ENCODE results near the gene GPC6.

Gene GPC6

DNA sequence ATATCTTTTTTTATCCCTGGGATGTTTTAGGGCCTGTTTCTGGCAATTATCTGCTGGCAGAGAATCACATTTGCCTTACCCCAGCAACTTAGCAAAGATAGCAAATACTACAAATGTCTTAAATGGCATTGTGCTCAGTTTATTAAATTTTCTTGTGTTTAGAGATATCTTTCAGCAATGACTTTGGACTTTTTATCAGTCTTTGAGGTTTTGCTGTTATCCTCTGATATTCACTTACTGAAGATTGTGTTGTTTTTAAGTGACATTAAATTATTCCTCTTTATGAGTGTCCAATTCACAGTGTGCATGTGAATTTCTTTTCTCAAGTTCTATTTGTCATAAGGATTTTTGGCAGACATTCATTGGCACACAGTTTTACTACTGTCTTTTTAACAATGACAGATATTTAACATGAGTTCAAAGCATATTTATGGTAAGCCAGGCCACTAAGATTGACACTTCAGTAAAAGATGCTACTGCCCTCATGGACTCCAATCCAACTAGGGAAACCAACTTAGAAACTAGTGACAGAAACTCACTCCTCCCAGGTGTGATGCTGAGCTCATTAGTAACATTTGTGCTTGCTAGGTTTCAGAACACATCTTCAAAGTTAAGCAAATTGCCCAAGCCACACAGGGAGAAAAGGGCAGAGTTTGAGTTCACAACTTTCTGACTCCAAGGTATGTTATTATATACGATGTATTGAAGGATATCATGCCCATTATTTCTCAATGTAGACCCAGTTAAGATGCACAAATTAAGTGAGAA is 481.9 kb downstream of the GPC6 start:
- no peak for DNase-seq

DNA sequence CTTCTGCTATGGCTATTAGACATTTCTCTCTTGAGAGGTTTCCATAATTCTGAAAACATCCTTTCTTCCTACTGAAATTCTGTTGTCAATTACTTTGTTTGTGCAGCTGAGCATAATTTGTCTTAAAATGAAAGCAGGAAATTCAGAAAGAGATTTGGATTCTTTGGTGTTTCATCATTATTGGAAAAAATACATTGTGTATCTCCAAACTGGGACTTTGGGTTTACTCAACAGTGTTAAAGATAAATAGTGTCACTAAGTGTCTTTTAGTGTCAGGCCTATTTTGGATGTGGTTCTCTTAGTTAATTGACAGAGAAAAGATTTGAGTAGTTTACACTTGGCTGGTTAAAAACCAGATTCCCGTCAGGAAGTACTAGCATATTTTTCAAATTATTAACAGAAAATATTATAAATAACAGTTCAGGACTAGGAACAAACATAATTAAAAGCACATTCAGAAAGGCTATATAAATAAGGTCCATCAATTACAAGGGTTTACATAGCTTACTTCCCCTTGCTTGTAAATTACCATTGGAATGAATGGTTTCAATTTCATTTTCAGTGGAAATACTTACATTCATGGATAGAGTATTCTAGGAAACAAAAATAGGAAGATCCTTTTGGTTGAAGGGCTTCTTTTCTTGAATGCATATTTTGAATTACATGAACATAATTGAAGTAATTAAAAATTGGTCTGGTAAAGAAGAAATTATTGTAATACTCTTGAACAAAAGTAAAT is 483.1 kb downstream of the GPC6 start:
- DNase-seq, result no peak

DNA sequence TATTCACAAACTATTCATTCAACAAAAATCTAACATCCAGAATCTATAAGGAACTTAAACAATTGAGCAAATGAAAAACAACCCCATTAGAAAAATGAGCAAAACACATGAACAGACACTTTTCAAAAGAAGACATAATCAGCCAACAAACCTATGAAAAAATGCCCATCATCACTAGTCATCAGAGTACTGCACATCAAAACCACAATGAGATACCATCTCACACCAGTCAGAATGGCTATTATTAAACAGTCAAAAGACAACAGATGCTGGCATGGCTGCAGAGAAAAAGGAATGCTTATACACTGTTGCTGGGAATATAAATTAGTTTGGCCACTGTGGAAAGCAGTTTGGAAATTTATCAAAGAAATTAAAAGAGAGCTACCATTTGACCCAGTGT is 487.6 kb downstream of the GPC6 start:
- DNase-seq, result no peak

DNA sequence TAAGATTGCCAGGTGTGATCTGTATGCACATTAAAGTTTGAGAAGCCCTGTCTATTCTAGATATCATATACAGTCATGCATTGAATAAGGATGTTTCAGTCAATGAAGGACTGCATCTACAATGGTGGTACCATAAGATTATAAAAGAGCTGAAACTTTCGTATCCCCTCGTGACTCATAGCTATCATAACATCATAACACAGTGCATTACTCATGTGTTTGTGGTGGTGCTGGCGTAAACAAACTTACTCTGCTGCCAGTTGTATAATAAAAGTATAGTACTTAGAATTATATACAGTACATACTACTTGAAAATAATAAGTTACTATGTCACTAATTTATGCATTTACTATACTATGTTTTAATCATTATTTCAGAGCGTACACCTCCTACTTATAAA is 489.3 kb downstream of the GPC6 start:
- DNase-seq, result no peak

DNA sequence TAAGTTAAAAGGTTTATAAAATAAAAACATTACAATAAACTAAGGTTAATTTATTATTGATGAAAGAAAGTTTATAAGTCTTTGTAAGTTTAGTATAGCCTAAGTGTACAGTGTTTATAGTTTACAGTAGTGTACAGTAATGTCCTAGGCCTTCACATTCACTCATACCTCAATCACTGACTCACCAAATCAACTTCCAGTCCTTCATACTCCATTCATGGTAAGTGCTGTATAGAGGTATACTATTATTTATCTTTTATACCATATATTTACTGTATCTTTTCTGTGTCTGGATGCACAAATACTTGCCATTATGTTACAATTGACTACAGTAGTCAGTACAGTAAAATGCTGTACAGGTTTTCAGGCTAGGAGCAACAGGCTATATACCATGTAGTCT is 490.0 kb downstream of the GPC6 start:
- DNase-seq, result no peak

DNA sequence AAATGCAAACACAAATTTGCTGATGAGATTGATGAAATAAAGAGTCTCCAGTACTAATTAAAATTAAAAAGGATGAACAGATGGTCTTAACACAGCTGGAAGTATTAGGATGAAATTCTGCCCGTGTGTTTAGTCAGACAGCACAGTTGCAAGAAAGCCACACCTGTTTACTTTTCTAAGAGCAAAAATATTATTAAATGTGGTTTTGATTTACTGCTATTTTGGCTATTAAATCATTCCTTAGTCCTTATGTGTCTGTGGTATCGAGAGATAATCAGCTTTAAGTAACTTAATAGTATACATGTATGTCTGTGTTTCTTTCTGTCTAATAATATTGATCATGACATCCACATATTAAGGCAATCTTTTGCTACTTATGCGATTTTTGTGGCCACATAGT is 494.9 kb downstream of the GPC6 start:
- DNase-seq, result no peak

DNA sequence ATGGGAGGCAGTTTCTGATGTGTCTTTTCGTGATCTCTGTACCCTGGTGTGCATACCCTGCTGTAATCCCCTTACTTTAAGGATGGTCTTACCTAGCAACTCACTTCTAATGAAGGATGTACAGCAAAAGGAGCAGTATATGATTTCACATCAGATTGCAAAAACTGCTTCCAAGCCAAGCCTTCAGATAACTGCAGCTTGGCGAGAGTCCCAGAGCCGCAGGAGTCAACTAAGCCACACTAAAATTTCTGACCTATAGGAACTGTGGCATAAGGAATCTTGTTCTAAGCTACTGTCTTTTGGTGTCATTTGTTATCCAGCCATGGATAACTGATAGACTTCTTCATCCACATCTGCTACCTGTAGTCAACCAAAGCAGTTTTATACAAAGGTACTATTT is 496.7 kb downstream of the GPC6 start:
- DNase-seq, result no peak

DNA sequence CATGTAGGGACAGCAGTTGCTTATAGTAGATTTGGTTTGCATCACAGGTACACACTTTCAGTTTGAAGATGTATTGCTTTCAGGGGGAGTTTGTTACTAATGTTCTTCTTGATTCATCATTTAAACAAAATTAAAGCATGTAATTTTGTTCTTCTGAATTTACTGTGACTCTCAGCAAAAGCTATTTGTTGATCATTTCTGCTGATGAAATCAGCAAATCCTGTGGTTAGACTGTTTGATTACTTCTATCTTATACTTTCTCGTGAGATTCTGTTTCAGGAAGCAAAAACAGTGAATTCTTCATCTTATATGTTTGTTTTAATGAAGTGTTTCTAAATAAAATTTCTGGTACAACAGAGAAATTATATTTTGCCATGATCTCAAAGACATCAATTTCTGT is 497.6 kb downstream of the GPC6 start:
- DNase-seq, result no peak

DNA sequence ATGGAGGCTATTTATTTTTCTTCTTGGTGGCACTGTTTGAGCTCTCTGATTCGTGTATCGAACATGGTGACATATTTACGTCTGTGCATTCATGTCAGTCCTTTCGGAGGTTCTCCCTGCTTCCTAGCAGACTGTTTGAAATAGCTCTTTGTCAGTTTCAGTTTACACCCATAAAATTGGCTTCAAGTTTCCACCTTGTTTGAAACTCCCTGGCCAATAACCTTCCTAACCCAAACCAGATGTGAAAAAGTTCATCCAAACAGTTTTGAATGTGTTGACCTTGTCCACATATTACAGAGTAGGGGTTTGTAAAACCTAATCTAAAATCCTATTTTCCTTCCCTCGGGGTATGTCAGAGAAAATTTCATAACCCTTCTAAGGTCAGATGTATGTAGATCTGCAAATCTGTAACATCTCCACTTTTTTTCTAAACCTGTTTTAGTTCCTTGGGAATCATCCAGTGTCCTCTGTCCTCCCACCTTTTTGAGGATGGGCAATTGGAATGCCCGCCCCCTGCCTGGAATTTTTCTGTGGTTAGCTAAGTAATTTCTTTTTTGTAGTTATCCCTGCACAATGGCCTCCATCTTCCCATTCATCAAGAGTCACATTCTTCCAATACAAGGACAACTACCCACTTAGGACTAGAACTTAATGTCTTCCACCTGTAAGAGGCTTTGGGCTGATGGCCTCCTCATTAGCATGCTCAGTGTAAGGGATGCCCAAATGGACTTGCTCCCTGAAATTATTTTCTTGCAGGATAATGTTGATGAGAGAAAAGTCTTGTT is 499.8 kb downstream of the GPC6 start:
- no peak for DNase-seq

DNA sequence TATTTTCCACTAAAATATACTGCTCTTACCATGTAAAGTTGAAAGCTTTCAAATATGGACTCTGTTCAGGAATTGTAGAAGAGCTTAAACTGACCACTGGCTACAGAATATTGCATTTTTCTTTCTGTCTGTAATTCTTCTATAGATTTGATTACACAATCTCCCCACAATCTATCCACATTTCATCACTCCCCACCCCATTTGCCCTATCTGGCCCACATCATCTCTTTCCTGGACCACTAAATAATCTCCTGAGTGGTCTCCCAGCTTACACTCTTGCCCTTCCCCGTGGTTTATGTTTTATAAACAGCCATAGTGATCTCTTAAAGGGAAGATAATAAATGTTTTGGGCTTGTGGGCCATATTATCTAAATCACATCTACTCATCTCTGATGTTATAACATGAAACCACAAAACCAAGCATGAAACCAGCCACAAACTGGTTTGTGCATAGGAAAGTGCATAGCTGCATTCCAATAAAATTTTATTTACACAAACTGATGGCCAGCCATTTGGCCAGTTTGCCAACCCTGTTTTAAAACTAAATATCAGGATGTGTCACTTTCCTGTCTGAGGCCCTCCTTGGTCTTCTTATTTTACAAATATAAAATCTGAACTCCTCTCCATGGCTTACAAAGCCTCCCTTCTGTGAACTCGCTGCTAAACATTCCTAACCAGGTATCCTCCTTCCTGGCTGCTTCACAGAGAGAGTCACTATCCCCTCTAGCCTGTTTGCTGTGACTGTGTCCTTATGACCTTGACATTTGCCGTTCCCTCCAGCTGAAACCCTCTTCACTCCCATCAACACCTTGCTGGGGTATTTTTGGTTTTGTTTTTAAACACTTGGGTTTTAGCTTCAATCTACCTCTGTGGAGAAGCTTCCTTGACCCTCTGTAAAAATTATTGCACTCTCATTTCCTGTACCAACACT is 500.9 kb downstream of the GPC6 start:
- no peak for DNase-seq

DNA sequence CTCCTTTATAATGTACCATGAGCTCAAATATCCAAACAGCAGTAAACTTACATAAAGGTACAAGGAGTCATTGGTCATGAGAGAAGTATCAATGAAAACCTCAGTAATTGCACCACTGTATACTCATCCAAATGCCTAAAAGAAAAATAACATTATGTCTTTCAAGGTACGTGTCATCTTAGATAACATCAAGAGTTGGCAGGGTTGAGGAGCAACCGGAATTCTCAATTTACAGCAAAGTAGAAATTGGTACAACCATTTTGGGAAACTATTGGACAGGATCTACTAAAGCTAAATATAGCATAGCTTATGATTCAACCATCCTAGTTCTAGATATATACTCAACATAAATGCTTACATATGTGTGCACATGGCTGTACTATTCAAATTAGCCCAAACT is 502.8 kb downstream of the GPC6 start:
- no peak for DNase-seq

DNA sequence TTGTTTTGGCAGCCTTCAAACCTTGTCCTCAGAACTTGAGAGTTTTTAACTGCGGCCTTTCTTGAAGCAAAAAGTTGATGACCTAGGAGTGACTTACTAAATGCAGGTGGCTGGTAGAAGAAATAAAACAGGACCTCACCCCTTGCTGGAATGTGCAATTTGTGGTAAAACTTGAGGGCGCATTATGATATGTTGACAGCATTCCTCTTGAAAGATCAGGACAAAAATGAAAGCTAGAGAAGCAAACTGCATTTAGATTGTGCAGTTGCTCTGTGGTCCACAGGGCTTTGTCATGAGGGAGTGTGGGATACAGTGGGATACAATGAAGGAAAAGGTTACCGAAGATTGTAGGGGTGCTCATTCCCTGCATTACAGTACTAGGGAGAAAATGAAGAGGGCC is 504.2 kb downstream of the GPC6 start:
- DNase-seq, result no peak

DNA sequence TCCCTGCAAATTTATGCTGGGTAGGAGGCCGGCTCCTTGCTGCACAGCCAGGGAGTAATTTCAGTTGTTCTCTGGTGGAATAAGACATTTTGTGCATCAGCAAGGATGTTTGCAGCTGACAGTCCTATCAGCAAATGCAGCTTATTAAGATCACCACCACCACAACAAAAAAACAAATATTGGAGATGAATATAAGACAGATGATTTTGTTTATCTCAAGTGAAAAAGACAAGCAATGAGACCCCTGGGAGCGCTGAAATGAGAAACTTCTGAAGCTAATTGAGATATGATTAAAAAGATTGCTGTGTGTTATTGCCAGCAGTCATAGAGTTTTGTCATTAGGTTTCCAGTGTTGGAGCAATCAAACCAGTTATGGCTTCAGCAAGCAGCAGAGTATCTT is 505.6 kb downstream of the GPC6 start:
- no peak for DNase-seq

DNA sequence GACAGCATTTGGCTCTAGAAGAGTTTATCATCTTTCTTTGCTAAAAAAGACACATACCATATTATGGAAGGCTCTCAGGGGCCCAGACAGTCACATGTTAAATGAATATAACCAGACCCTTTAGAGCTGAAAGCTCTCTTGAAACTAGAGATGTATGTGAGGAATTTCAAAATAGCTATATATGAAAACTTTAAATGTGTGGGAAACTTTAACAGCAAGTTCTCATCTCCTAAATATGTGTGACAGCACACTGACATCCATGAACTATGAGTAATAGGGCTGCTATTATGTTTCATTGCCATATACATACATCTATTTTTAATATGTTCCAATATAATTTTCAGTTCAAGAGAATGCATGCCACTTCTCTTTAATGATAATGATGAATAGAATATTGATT is 509.5 kb downstream of the GPC6 start:
- no peak for DNase-seq

DNA sequence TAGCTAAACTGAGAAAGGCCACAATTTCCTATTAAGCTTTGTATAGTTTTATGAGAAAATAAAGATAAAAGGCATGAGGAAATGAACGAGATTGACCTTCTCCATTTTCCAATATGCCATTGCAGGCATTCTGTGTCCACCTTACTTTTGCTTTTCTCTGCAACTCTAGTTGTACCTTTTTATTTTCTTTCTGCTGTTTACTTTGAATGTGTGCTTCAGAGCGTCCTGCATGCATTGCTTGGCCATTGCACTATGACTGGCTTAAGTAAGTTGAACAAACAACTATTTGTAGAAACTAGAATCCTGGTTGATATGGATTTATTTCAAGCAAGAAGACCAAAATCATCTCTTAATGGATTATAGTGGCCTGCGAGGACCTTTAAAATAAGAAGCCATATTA is 510.3 kb downstream of the GPC6 start:
- no peak for DNase-seq

DNA sequence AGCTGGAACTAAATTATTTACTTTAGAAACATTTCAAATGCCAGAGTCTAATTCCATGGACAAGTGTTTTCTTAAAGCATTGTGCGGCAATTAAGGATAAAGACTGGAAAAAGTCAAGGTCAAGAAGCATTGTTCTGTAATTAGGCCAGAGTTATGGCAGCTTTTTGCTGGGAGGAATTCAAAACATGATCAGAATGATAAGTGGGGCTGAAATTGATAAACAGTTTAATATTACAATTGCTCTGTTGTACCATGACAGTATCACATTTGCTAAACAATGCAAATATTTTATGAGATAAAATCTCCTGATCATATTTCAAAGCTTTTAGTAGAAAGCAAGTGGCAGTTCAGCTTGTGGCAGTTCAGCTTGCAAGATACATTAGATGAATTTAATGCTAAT is 513.7 kb downstream of the GPC6 start:
- DNase-seq, result no peak

DNA sequence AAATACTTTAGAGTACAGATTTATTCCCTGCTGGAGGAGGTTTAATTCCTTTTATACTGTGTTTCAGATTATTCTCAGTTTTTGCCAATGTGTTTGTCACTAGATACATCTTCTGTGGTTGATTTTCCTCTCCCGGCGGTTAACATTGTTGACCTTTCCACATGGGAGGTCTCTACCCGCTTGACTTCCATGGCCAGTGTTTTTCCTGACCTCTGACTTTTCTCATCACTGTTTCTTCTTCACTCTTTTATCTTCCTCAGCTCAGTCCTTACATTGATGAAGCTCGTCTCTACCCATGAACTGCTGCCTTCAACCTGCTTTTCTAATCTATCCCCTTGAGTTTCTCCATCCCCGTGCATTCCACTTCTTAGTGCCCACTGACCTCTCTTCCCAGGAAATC is 517.4 kb downstream of the GPC6 start:
- DNase-seq, result no peak

DNA sequence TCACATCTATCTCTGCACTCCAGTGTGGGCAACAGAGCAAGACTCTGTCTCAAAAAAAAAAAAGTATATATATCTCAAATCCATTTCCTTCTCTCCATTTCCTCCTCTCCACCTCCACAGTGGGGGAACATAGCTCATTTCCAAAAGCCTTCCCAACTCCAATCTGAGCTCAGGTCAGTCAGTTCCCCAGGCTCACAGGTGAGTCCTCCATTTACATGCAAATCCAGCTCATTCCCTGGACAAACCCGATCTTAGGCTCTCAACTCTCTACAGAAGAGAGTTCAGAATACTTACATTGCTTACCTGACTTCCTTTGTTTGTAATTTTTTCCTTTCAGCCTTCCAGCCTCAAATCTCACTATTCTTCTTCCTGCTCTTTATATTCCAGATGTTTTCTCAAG is 518.3 kb downstream of the GPC6 start:
- DNase-seq, result no peak

DNA sequence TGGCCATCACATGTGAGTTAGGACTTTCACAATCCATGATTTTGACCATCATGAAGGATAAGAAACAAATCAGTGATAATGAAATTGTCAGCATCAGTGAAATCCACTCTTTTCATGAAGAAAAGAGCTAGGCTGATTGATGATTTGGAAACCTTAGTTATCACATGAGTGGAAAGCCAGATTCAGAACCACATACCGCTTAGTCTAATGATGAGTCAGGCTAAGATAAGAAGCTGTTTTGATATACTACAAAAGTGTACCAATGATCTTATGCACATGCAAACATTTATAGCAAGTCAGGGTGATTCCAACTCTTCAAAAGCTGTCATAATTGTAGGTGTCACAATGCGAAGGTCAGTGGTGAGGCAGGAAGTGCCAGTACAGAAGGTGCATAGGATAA is 519.3 kb downstream of the GPC6 start:
- DNase-seq, result no peak

DNA sequence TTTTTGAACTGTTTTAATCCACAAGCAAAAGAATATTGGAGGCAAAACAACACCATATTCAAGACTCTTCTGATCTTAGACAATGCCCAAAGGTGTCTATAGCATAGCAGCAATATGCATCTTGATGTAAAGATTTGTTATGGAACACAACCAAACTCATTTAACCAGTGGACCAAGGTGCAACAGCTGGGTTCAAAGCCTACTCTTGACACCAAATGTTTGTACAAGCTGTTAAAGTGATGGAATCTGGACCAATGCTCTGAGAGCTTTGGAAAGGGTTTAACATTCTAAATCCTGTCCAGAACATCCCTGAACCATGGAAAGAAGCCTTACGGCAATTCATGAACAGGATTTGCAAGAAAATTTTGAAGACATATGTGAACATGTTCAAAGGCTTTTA is 520.0 kb downstream of the GPC6 start:
- no peak for DNase-seq

DNA sequence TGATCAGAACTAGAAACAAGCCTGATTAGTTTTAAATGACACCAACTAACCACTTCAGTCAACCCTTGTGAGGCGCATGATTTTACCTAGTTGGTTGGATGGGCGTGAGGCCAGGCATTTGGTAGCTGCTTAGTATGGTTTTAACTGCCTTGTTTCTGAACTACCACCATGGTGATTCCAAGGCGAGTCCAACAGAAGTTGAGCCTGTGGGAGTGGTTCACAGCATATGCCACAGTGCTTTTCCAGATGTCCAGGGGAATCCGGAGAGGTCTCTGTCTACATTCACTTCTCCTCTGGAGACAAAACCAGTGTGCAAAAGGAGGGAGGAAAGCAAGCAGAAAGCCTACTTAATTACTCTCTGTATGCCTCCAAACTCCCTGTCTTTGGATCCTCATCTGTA is 524.1 kb downstream of the GPC6 start:
- DNase-seq, result no peak

DNA sequence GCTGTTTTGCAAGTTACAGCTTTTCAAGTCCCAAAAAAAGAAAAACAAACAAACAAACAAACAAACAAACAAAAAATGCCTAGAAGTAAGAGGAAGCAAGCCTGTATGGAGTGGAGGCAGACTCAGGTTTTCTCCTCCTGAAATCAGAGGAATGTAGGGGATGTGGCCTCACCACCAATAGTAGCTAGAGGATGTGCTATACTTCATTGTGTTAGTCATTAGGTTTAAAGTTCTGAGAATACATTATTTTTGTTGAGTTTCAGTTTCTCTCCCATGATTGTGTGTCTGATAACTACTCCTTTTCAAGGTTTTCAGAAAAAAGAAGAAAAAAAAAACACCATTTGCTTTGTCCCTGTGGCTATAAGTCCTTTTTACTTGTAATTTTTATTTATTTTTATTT is 524.5 kb downstream of the GPC6 start:
- DNase-seq, result no peak

DNA sequence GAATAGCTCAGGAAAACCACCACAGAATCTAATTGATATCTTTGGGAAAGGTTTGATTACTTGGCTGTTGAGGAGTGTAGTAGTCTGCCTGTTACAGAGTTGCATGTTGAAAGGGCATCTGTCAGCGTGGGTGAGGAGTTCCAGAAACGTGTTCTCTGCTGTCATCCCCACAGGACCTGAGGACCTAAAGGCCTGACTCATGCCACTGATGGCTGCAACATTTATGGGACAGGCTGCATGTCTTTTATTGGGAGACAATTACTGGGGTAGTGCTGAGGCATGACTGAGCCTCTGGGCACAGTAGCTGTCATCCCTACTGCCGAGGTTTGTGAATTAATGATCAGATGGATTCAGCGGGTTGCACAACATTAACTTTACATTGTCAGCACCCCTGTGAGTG is 525.9 kb downstream of the GPC6 start:
- no peak for DNase-seq

Data from activated naive CD4-positive, alpha-beta T cell (primary cell).